GM23338 (cell line): ENCODE results near the gene CHMP5.

Source experiments
- CREB1 ChIP-seq: fragments of 250-450 bp; sonication (Bioruptor Pico); IDR thresholded peaks from 2 replicates; pipeline ENCODE4 v1.5.0; 2020; ENCODE audit warnings: low read depth, mild to moderate bottlenecking, moderate library complexity
- ETS1 ChIP-seq: IDR thresholded peaks from 2 replicates; pipeline ENCODE4 v1.6.1; 2016; ENCODE audit warnings: antibody characterized with exemption
- EZH2 ChIP-seq: fragments of 200-600 bp; sonication (generic); IDR thresholded peaks from one replicate; pipeline ENCODE4 v1.8.0; 2017; ENCODE audit warnings: antibody characterized with exemption, mild to moderate bottlenecking, low read depth; ENCODE audit not compliant: unreplicated experiment
- EZH2phosphoT487 ChIP-seq: fragments of 200-600 bp; sonication (generic); IDR thresholded peaks from one replicate; pipeline ENCODE4 v1.8.1; 2018; ENCODE audit warnings: antibody characterized with exemption; ENCODE audit not compliant: unreplicated experiment
- JUNB ChIP-seq: IDR thresholded peaks from one replicate; pipeline ENCODE4 v1.6.1; 2016; ENCODE audit warnings: antibody characterized with exemption; ENCODE audit not compliant: unreplicated experiment
- NANOG ChIP-seq: IDR thresholded peaks from 2 replicates; pipeline ENCODE4 v1.6.1; 2016; ENCODE audit warnings: antibody characterized with exemption, borderline replicate concordance
- POLR2AphosphoS5 ChIP-seq: IDR thresholded peaks from 2 replicates; pipeline ENCODE4 v1.6.1; 2016; ENCODE audit warnings: antibody characterized with exemption, low read depth
- REST ChIP-seq: IDR thresholded peaks from one replicate; pipeline ENCODE4 v1.6.1; 2018; ENCODE audit warnings: antibody characterized with exemption; ENCODE audit not compliant: unreplicated experiment
- STAT1 ChIP-seq: IDR thresholded peaks from one replicate; pipeline ENCODE4 v1.6.1; 2016; ENCODE audit warnings: antibody characterized with exemption; ENCODE audit not compliant: unreplicated experiment
- ZNF114 ChIP-seq: fragments of 250-450 bp; sonication (Bioruptor Pico); IDR thresholded peaks from 2 replicates; pipeline ENCODE4 v1.5.0; 2020; ENCODE audit warnings: mild to moderate bottlenecking, moderate library complexity
- ZNF331 ChIP-seq: fragments of 250-450 bp; sonication (Bioruptor Pico); IDR thresholded peaks from 2 replicates; pipeline ENCODE4 v1.5.0; 2020; ENCODE audit warnings: low read depth, mild to moderate bottlenecking, moderate library complexity
- ZNF462 ChIP-seq: fragments of 250-450 bp; sonication (Bioruptor Pico); IDR thresholded peaks from 2 replicates; pipeline ENCODE4 v1.5.0; 2020; ENCODE audit warnings: mild to moderate bottlenecking, moderate library complexity
- TF ChIP-seq, protein P1 (sequence below), 2 experiments: fragments of 200-600 bp in 1 of 2; sonication (generic) in 1 of 2; conservative IDR thresholded peaks; 2 replicates each; pipeline versions ENCODE4 v1.5.1 to v1.6.1; 2016 to 2017; ENCODE audit warnings: antibody characterized with exemption in 2 of 2, low read depth in 2 of 2, mild to moderate bottlenecking in 2 of 2, moderate library complexity in 1 of 2

- TF ChIP-seq EZH2 (no peak), POLR2AphosphoS5 (no peak), REST (no peak), ETS1 (no peak), ZNF462 (no peak), JUNB (no peak), EZH2phosphoT487 (no peak), CREB1 (CRISPR knock-in tag) (no peak), STAT1 (no peak), NANOG (no peak), ZNF114 (CRISPR knock-in tag) (no peak), ZNF331 (CRISPR knock-in tag) (no peak)
- TF ChIP-seq, protein P1, sequence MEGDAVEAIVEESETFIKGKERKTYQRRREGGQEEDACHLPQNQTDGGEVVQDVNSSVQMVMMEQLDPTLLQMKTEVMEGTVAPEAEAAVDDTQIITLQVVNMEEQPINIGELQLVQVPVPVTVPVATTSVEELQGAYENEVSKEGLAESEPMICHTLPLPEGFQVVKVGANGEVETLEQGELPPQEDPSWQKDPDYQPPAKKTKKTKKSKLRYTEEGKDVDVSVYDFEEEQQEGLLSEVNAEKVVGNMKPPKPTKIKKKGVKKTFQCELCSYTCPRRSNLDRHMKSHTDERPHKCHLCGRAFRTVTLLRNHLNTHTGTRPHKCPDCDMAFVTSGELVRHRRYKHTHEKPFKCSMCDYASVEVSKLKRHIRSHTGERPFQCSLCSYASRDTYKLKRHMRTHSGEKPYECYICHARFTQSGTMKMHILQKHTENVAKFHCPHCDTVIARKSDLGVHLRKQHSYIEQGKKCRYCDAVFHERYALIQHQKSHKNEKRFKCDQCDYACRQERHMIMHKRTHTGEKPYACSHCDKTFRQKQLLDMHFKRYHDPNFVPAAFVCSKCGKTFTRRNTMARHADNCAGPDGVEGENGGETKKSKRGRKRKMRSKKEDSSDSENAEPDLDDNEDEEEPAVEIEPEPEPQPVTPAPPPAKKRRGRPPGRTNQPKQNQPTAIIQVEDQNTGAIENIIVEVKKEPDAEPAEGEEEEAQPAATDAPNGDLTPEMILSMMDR (conservative IDR thresholded peaks at IDR 0.05; ENCODE audit: low read depth in 2 of 2): peak; percentile 74 to 82
These were observed 39.3 kb upstream of the CHMP5 start for GRCh38 chr9:33225319-33226147.
